ENCODE results near the gene POLD3.

- peak; percentile 78 for TF ChIP-seq CTCF (IDR thresholded peaks at IDR 0.05; ENCODE audit: poor library complexity, severe bottlenecking)
- no peak for TF ChIP-seq MXI1 (conservative IDR thresholded peaks at IDR 0.05; ENCODE audit: poor library complexity, severe bottlenecking)
Observed at GRCh38 chr11:74570266-74571061, 21.9 kb upstream of the POLD3 start.
